ENCODE measurements around the gene SORT1. TPM values are rescaled to one million over a fixed set of nuclear protein-coding genes. Genes with fewer than 3 reads are reported as not detected.

SORT1 gene
- total RNA-seq, 2 donors from 2014 or later: 114 to 120 TPM

DNA sequence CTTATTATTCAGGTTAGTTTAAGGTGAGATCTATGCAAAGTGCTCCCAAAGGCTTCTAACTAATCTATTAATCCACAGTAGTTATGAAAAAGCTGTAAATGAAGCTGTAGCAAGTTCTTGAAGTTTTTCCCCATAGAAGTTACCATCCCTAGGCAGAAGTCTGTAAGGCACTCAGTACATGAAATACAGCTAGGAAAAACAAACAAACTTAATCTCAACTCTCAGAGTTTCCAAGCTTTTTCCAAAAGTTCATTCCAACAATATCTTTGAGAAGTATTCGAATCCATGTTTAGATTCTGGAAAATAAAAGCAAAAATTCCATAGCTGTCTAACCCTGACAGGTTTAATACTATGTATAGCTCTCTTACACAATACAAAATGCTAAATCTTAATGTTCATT lies 41.2 kb downstream of the SORT1 start:
- H3K9me3 ChIP-seq: no peaks in the 10 kb centered on the region
- no peak overlapping the region for H3K27ac ChIP-seq
- TF ChIP-seq, protein P1, sequence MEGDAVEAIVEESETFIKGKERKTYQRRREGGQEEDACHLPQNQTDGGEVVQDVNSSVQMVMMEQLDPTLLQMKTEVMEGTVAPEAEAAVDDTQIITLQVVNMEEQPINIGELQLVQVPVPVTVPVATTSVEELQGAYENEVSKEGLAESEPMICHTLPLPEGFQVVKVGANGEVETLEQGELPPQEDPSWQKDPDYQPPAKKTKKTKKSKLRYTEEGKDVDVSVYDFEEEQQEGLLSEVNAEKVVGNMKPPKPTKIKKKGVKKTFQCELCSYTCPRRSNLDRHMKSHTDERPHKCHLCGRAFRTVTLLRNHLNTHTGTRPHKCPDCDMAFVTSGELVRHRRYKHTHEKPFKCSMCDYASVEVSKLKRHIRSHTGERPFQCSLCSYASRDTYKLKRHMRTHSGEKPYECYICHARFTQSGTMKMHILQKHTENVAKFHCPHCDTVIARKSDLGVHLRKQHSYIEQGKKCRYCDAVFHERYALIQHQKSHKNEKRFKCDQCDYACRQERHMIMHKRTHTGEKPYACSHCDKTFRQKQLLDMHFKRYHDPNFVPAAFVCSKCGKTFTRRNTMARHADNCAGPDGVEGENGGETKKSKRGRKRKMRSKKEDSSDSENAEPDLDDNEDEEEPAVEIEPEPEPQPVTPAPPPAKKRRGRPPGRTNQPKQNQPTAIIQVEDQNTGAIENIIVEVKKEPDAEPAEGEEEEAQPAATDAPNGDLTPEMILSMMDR (IDR thresholded peaks at IDR 0.05): no peak
- H3K36me3 ChIP-seq: peaks cover 33% of the 10 kb centered on the region
- H3K4me3 ChIP-seq: no peak overlapping the region
- no peaks in the 10 kb centered on the region for H3K27me3 ChIP-seq
- peaks cover 0 to 10% of the 10 kb centered on the region in 2 donors for H3K4me1 ChIP-seq
- DNase-seq (ENCODE audit: low spot score): no peak

DNA sequence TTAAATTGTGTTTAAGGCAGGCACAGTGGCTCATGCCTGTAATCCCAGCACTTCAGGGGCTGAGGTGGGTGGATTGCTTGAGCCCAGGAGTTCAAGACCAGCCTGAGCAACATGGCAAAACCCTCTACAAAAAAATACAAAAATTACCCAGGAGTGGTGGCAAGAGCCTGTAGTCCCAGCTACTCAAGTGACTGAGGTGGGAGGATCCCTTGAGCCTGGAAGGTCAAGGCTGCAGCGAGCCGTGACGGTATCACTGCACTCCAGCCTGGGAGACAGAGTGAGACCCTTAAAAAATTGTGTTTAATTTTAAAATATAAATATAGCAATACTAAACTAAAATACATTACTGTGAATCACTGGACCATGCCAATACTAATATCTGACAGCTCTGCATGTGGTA lies 42.8 kb downstream of the SORT1 start:
- no peaks in the 10 kb centered on the region for H3K9me3 ChIP-seq
- no peak overlapping the region for H3K27ac ChIP-seq
- DNase-seq (ENCODE audit: low spot score): no peak
- H3K4me1 ChIP-seq: peaks cover 0 to 10% of the 10 kb centered on the region in 2 donors
- no peak overlapping the region for H3K4me3 ChIP-seq
- TF ChIP-seq, protein P1 (IDR thresholded peaks at IDR 0.05): no peak
- H3K27me3 ChIP-seq: no peaks in the 10 kb centered on the region
- H3K36me3 ChIP-seq: peaks cover 49% of the 10 kb centered on the region

DNA sequence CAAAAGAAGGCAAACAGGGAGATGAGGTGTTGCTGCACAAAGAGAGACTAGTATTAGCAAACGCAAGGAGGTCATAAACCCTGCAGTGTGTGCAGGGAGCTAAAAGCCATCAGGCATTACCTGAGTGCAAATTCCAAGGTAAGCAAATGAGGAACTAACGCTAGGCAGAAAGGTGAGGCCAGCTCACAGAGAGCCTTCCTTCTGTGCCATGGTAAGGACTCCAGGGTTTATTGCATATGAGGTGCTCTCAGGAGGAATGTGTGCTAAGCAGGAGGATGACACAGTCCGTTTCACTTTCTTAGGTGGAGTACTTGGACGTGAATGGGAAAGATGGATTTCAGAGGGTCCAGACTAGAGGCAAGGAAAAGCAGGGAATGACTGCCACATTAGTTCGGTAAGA lies 46.3 kb downstream of the SORT1 start:
- DNase-seq (ENCODE audit: low spot score): no peak
- Histone ChIP-seq H3K9me3 (no peaks in the 10 kb centered on the region), H3K4me3 (no peak overlapping the region), H3K27ac (no peak overlapping the region), H3K27me3 (no peaks in the 10 kb centered on the region), H3K4me1 (no peaks in the 10 kb centered on the region), H3K36me3 (peaks cover 81% of the 10 kb centered on the region)
- TF ChIP-seq, protein P1 (IDR thresholded peaks at IDR 0.05): no peak

DNA sequence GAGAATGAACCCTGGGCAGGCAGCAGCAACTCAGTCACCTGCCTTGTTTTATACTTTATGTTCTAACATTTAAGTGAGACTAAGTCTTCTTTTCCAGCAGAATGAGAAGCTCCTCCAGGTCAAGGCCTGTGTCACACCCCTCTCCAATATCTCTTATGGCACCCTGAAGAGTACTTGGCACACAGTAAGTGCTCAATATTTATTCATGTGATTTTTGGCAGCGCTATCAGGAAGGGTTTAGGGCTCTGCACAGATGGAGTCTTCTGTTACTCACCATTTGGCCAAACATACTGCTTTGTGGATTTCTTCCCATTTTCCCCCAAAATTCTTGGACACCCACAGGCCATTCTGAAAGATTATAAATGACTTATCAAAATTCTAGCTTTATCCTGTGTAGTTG lies 47.1 kb downstream of the SORT1 start:
- no peaks in the 10 kb centered on the region for H3K27me3 ChIP-seq
- H3K9me3 ChIP-seq: no peaks in the 10 kb centered on the region
- no peak overlapping the region for H3K4me3 ChIP-seq
- peaks cover 89% of the 10 kb centered on the region for H3K36me3 ChIP-seq
- H3K4me1 ChIP-seq: no peaks in the 10 kb centered on the region
- TF ChIP-seq, protein P1 (IDR thresholded peaks at IDR 0.05): no peak
- no peak overlapping the region for H3K27ac ChIP-seq
- no peak for DNase-seq (ENCODE audit: low spot score)

DNA sequence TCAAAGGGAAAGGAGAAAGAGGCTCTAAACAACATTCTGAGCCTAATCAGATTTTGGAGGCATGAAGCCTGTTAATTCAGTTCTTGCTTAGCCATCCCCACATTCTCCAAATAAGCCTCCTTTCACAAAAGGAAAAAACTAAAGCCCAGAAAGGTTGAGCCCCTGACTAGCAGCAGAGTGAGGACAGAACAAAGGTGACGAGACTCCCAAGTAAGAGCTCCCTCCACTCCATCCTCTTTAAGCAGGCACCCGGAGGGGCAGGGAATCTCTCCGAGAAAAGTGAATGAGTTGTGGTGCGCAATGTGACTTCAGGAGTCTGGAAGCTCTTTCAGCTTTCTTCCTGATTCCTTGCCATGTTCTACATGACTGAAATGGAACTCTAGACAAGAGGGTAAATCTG lies 47.5 kb downstream of the SORT1 start:
- TF ChIP-seq, protein P1 (IDR thresholded peaks at IDR 0.05): no peak
- Histone ChIP-seq H3K27ac (no peak overlapping the region), H3K9me3 (no peaks in the 10 kb centered on the region), H3K27me3 (no peaks in the 10 kb centered on the region), H3K4me1 (no peaks in the 10 kb centered on the region), H3K4me3 (no peak overlapping the region), H3K36me3 (peaks cover 92% of the 10 kb centered on the region)
- no peak for DNase-seq (ENCODE audit: low spot score)

DNA sequence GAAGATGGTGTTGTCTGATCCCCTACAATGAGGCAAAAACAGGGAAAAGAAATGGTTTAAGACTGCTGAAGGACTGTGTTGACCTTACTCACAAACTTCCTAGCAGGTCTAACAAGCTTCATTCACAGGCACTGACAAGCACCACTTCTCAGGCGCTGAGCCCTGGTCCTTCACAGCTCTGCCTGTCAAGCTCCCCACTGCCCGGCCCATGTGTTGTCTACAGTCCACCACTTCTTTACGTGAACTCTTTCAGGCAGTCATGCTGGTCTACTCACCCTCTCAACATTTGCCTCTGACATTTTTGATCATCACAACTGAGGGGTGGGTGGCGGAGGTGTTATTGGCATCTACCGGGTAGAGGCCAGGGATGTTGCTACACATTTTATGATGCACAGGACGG lies 50.2 kb downstream of the SORT1 start:
- TF ChIP-seq, protein P1 (IDR thresholded peaks at IDR 0.05): no peak
- H3K27me3 ChIP-seq: no peaks in the 10 kb centered on the region
- no peaks in the 10 kb centered on the region for H3K9me3 ChIP-seq
- no peak overlapping the region for H3K27ac ChIP-seq
- DNase-seq (ENCODE audit: low spot score): no peak
- peaks cover 90% of the 10 kb centered on the region for H3K36me3 ChIP-seq
- H3K4me3 ChIP-seq: no peak overlapping the region
- H3K4me1 ChIP-seq: peaks cover 0 to 9% of the 10 kb centered on the region in 2 donors

All from right atrium auricular region (tissue), 2 donors.